ENCODE data around the gene PAX5. TPM values are rescaled to one million over a fixed set of nuclear protein-coding genes. Genes with fewer than 3 reads are reported as not detected.
A peak's percentile ranks its signal among the peaks of the same experiment; 100 is the strongest.

Gene PAX5
- total RNA-seq, 1 donor from 2014 or later, result 24.3 TPM

DNA sequence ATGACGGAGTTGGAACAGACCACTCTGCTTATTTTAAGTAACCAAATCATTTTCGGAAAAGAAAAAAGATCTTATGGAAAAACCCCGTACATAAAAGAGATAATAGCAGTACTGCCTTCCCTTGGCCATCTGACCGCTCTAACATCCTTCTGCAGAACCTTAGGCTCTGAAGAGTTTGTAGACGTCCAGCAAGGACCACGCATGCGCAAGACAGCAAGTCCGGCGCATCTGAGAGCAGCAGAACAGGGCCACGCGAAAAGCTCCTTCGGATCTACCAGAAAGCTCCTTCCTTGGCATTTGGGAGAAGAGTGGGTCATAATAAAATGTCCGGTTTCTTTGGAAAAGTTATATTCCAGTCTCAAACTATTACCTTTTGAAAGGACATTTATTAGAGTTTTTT is 26.8 kb downstream of the PAX5 start:
- TF ChIP-seq, protein P1, sequence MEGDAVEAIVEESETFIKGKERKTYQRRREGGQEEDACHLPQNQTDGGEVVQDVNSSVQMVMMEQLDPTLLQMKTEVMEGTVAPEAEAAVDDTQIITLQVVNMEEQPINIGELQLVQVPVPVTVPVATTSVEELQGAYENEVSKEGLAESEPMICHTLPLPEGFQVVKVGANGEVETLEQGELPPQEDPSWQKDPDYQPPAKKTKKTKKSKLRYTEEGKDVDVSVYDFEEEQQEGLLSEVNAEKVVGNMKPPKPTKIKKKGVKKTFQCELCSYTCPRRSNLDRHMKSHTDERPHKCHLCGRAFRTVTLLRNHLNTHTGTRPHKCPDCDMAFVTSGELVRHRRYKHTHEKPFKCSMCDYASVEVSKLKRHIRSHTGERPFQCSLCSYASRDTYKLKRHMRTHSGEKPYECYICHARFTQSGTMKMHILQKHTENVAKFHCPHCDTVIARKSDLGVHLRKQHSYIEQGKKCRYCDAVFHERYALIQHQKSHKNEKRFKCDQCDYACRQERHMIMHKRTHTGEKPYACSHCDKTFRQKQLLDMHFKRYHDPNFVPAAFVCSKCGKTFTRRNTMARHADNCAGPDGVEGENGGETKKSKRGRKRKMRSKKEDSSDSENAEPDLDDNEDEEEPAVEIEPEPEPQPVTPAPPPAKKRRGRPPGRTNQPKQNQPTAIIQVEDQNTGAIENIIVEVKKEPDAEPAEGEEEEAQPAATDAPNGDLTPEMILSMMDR (IDR thresholded peaks at IDR 0.05; ENCODE audit: partially characterized antibody, unreplicated experiment), result no peak
- peaks cover 5% of the 10 kb centered on the region for H3K27me3 Mint-ChIP-seq (ENCODE audit: unreplicated experiment)
- H3K36me3 Mint-ChIP-seq (ENCODE audit: unreplicated experiment), result peaks cover 7% of the 10 kb centered on the region
- no peak for DNase-seq
- no peak overlapping the region for H3K4me3 Mint-ChIP-seq (ENCODE audit: unreplicated experiment)
- peaks cover 2% of the 10 kb centered on the region for H3K4me1 Mint-ChIP-seq (ENCODE audit: low read depth, unreplicated experiment)
- no peak overlapping the region for H3K27ac Mint-ChIP-seq (ENCODE audit: unreplicated experiment)
- H3K9me3 Mint-ChIP-seq (ENCODE audit: unreplicated experiment), result peaks cover 2% of the 10 kb centered on the region

DNA sequence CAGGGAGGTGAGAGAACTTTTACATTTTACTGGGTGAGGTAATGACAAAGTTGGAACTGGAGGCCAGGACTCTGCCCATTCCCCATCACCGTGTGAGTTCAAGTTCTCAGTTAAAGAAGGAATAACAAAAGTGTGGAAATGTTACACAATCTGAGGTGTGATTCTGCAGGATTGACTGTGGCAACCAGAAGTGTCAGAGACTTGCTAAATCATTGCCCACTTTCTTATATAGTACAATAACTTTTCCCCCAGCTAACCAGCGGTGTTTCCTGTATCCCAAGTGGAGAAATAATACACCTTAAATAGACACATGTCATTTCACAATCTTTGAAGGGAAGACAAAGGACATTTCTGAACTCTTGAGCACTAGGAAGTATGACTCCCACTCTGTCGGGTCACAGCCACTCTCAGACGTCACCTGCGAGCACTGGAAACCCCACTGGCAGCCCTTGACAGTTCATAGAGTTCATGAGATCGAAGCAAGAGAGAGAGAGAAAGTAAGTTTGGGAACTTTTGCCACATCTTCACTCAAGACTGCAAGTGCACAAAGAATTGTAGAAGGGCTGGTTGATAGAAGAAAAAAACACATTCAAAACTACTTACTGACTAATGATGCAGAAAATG is 28.4 kb downstream of the PAX5 start:
- H3K9me3 Mint-ChIP-seq (ENCODE audit: unreplicated experiment), result peaks cover 2% of the 10 kb centered on the region
- no peak for DNase-seq
- peaks cover 5% of the 10 kb centered on the region for H3K27me3 Mint-ChIP-seq (ENCODE audit: unreplicated experiment)
- peaks cover 16% of the 10 kb centered on the region for H3K4me1 Mint-ChIP-seq (ENCODE audit: low read depth, unreplicated experiment)
- H3K4me3 Mint-ChIP-seq (ENCODE audit: unreplicated experiment), result no peak overlapping the region
- no peaks in the 10 kb centered on the region for H3K36me3 Mint-ChIP-seq (ENCODE audit: unreplicated experiment)
- no peak overlapping the region for H3K27ac Mint-ChIP-seq (ENCODE audit: unreplicated experiment)
- TF ChIP-seq, protein P1 (IDR thresholded peaks at IDR 0.05; ENCODE audit: partially characterized antibody, unreplicated experiment), result no peak

DNA sequence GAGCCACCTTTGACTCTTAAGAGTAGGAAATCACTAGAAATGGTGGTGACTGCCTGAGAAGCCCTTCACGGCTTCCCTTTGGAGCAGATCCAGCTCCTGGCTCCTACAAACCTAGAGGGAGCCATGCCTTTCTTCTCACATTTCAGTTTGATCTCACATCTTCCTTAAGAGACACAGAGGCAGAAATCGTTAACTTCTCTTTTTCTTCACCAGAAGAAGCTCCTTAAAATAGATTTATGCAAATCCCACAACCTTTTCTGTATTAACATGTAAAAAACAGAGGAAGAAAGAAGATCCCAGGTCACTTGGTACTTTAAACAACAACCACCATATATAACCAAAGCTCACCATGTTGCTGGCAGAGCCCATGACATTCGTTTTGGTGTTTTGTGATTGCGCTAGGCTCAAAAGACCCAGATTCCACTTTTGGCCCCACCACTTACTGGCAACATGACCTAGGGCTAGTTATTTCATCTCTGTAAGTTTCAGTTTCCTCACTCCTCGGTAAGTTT is 29.6 kb downstream of the PAX5 start:
- Mint-ChIP-seq H3K27me3 (ENCODE audit: unreplicated experiment) (peaks cover 7% of the 10 kb centered on the region), H3K4me3 (ENCODE audit: unreplicated experiment) (no peak overlapping the region), H3K9me3 (ENCODE audit: unreplicated experiment) (peaks cover 2% of the 10 kb centered on the region), H3K27ac (ENCODE audit: unreplicated experiment) (no peak overlapping the region), H3K36me3 (ENCODE audit: unreplicated experiment) (no peaks in the 10 kb centered on the region), H3K4me1 (ENCODE audit: low read depth, unreplicated experiment) (peaks cover 21% of the 10 kb centered on the region)
- no peak for DNase-seq
- TF ChIP-seq, protein P1 (IDR thresholded peaks at IDR 0.05; ENCODE audit: partially characterized antibody, unreplicated experiment), result no peak

DNA sequence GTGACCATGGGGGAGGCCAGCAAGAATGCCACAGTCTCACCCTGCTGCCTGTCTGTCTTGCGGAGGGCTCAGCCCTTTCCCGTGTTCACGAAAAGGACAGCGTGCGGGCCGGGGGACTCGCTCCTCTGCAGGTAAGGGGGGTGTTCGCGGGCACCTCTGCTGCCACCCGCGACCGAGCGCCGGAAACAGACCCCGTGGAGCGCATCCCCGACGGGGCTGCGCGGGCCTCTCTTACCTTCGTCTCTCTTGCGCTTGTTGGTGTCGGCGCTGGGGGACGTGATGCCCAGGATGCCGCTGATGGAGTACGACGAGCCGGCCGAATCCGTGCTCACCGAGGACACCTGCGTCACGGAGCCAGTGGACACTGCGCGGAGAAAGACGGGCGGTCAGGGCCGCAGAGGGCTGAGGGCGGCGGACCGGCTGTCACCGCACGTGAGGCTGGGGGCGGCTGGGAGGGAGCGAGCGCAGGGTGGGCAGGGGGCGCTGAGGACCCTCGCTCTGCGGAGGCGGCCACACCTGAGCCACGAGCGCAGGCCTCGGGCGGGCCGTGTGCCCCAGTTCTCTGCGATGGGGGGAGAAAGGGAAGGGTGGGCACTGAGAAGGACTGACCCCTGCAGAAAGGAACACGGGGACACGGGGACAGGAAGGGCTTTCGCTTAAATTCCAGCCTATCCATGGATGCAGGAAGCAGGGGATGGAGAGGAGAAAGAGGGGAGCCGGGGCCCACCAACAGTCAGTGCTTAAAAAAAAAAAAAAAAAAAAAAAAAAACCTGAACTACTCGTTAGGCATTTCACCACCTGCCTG is 31.5 kb downstream of the PAX5 start:
- Mint-ChIP-seq H3K9me3 (ENCODE audit: unreplicated experiment) (peaks cover 2% of the 10 kb centered on the region), H3K27ac (ENCODE audit: unreplicated experiment) (peak overlapping the region; percentile 55), H3K27me3 (ENCODE audit: unreplicated experiment) (peaks cover 7% of the 10 kb centered on the region), H3K4me3 (ENCODE audit: unreplicated experiment) (peak overlapping the region; percentile 42), H3K4me1 (ENCODE audit: low read depth, unreplicated experiment) (peaks cover 18% of the 10 kb centered on the region), H3K36me3 (ENCODE audit: unreplicated experiment) (no peaks in the 10 kb centered on the region)
- DNase-seq, result no peak
- TF ChIP-seq, protein P1 (IDR thresholded peaks at IDR 0.05; ENCODE audit: partially characterized antibody, unreplicated experiment), result no peak

DNA sequence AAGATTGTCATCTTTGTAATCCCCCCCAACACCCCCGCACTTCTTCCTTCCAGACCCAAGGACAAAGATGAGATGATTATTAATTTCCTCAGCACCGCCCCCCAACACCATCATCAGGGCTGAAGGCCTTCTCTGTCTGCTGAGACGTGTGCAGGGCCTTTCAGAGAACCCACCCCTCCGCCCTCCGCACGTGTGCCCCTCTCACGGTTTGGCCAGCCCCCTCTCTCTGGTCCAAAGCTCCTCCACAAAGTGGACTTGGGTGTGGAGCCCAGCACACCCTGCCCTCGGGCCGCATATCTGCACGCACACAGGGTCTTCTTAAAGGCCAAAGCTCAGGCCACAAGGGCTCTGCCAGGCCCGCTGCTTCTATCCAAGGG is 32.0 kb downstream of the PAX5 start:
- Mint-ChIP-seq H3K36me3 (ENCODE audit: unreplicated experiment) (no peaks in the 10 kb centered on the region), H3K27me3 (ENCODE audit: unreplicated experiment) (peaks cover 7% of the 10 kb centered on the region), H3K4me3 (ENCODE audit: unreplicated experiment) (peak overlapping the region; percentile 42), H3K27ac (ENCODE audit: unreplicated experiment) (peak overlapping the region; percentile 55), H3K9me3 (ENCODE audit: unreplicated experiment) (peaks cover 2% of the 10 kb centered on the region), H3K4me1 (ENCODE audit: low read depth, unreplicated experiment) (peaks cover 18% of the 10 kb centered on the region)
- no peak for DNase-seq
- TF ChIP-seq, protein P1 (IDR thresholded peaks at IDR 0.05; ENCODE audit: partially characterized antibody, unreplicated experiment), result no peak
